Measurements from ENCODE around the gene RAD21L1.
A peak's percentile ranks its signal among the peaks of the same experiment; 100 is the strongest.
"Not testable (repeated sequence)": the region's sequence is repeated elsewhere in the genome, so short reads cannot be mapped to it uniquely, and the experiment has no call there.

RAD21L1 gene

GRCh38 chr20:1202762-1203504 lies 22.9 kb upstream of the RAD21L1 start, which contains the start of gene C20orf202:
Gene C20orf202 (plus strand): TSS chr20:1203454. CDS start chr20:1203586, 132 bp downstream.
- DNase-seq = no peak

GRCh38 chr20:1203630-1204029 lies 22.2 kb upstream of the RAD21L1 start:
- DNase-seq = no peak

- DNase-seq = no peak
These were observed 21.7 kb upstream of the RAD21L1 start for GRCh38 chr20:1204113-1204512.

- no peak for DNase-seq
These were observed 21.3 kb upstream of the RAD21L1 start for GRCh38 chr20:1204576-1204975.

GRCh38 chr20:1205802-1206201 lies 20.0 kb upstream of the RAD21L1 start:
- no peak for DNase-seq

GRCh38 chr20:1206366-1207148 lies 19.3 kb upstream of the RAD21L1 start:
- no peak for DNase-seq

GRCh38 chr20:1207293-1207878 lies 18.5 kb upstream of the RAD21L1 start:
- DNase-seq = no peak

- DNase-seq = no peak
These were observed 16.1 kb upstream of the RAD21L1 start for GRCh38 chr20:1209447-1210387.

GRCh38 chr20:1210501-1210900 lies 15.3 kb upstream of the RAD21L1 start:
- no peak for DNase-seq

- no peak for DNase-seq
These were observed 13.8 kb upstream of the RAD21L1 start for GRCh38 chr20:1212023-1212422.

GRCh38 chr20:1212607-1213396 lies 13.0 kb upstream of the RAD21L1 start:
- peak; percentile 73 for DNase-seq

- no peak for DNase-seq
These were observed 11.0 kb upstream of the RAD21L1 start for GRCh38 chr20:1214838-1215261.

- no peak for DNase-seq
These were observed 10.3 kb upstream of the RAD21L1 start for GRCh38 chr20:1215386-1216170.

GRCh38 chr20:1216527-1217427 lies 9.1 kb upstream of the RAD21L1 start:
- not testable (repeated sequence) for DNase-seq

GRCh38 chr20:1222750-1223149 lies 3.1 kb upstream of the RAD21L1 start:
- not testable (repeated sequence) for DNase-seq

- no peak for DNase-seq
These were observed 1.5 kb upstream of the RAD21L1 start for GRCh38 chr20:1224205-1224890.

GRCh38 chr20:1225263-1225782 lies 521 bp upstream of the RAD21L1 start:
- no peak for DNase-seq

GRCh38 chr20:1229541-1229940 lies 3.7 kb downstream of the RAD21L1 start:
- no peak for DNase-seq
